Measurements from ENCODE around the gene MBP.
A peak's percentile ranks its signal among the peaks of the same experiment; 100 is the strongest.

DNA sequence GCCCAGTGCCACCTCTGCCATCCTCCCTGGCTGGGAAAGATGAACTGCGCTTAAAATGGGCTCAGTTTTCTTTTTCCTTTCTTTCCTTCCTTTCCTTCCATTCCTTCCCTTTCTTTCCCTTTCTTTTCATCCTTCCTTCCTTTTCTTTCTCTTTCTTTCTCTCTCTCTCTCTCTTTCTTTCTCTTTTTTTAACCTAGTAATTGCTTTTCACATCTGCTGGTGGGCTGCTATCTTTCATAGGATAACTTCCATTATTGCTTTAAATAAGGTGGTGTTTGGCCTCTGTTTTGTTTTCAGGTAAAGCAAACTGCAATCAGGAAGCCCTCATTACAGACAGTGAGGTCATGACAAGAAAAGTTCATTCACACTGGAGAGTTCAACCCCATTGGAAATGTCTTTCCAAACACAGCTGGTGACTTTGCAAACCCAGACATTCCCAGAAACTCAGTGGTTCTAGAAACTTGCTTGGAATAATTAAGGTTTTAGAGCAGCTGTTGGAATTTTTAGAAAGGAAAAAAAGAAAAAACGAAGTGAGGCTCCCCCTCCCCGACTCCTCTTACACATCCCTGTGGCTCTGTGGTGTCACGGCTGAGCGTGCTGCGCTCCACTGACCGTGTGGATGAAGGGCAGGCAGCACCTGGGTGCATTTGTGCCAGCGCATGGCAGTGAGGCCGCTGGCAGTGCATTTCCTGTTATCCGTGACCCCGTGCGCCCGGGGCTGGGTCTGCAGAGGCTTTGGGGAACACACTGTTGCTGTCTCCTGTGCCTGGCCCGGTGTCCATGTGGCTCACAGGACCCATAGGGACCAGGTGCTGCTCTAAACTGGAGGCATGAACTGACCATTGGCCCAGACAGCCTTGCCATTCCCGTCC is 76.9 kb downstream of the MBP start:
- no peak for TF ChIP-seq EP300 (IDR thresholded peaks at IDR 0.05; ENCODE audit: borderline replicate concordance)
- TF ChIP-seq CEBPB (IDR thresholded peaks at IDR 0.05): no peak
- no peak for TF ChIP-seq EGR1 (IDR thresholded peaks at IDR 0.05)
- TF ChIP-seq, protein P1, sequence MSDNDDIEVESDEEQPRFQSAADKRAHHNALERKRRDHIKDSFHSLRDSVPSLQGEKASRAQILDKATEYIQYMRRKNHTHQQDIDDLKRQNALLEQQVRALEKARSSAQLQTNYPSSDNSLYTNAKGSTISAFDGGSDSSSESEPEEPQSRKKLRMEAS (IDR thresholded peaks at IDR 0.05): 0 out of 2 replicates have a peak, but pooled peaks have one; percentile 1
- TF ChIP-seq ZBTB7A (IDR thresholded peaks at IDR 0.05; ENCODE audit: low read depth): no peak; the same call in 1 of the 2 replicates
- no peak for TF ChIP-seq TAF1 (IDR thresholded peaks at IDR 0.05; ENCODE audit: low read depth)
- TF ChIP-seq, protein P2, sequence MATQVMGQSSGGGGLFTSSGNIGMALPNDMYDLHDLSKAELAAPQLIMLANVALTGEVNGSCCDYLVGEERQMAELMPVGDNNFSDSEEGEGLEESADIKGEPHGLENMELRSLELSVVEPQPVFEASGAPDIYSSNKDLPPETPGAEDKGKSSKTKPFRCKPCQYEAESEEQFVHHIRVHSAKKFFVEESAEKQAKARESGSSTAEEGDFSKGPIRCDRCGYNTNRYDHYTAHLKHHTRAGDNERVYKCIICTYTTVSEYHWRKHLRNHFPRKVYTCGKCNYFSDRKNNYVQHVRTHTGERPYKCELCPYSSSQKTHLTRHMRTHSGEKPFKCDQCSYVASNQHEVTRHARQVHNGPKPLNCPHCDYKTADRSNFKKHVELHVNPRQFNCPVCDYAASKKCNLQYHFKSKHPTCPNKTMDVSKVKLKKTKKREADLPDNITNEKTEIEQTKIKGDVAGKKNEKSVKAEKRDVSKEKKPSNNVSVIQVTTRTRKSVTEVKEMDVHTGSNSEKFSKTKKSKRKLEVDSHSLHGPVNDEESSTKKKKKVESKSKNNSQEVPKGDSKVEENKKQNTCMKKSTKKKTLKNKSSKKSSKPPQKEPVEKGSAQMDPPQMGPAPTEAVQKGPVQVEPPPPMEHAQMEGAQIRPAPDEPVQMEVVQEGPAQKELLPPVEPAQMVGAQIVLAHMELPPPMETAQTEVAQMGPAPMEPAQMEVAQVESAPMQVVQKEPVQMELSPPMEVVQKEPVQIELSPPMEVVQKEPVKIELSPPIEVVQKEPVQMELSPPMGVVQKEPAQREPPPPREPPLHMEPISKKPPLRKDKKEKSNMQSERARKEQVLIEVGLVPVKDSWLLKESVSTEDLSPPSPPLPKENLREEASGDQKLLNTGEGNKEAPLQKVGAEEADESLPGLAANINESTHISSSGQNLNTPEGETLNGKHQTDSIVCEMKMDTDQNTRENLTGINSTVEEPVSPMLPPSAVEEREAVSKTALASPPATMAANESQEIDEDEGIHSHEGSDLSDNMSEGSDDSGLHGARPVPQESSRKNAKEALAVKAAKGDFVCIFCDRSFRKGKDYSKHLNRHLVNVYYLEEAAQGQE (IDR thresholded peaks at IDR 0.05; ENCODE audit: low read depth): no peak
- TF ChIP-seq YY1 (IDR thresholded peaks at IDR 0.05; ENCODE audit: low read depth): no peak
- TF ChIP-seq RAD21 (IDR thresholded peaks at IDR 0.05; ENCODE audit: low read depth): no peak
- no peak for TF ChIP-seq NFIC (IDR thresholded peaks at IDR 0.05)
- TF ChIP-seq FOXM1 (IDR thresholded peaks at IDR 0.05; ENCODE audit: borderline replicate concordance, low read depth): no peak
- TF ChIP-seq CREB1 (IDR thresholded peaks at IDR 0.05; ENCODE audit: low read depth): no peak
